OCI-LY3 (cell line): ENCODE results near the gene SENP1.

Experiments
- H2AFZ ChIP-seq: fragments of 200-600, 300-600 bp; shearing (Covaris generic); 2 replicates; pipeline ENCODE4 v1.6.0; 2014; ENCODE audit warnings: antibody characterized with exemption, low read depth, low read length
- H3K27ac ChIP-seq: fragments of 200-600, 300-600 bp; sonication (generic); 2 replicates; pipeline ENCODE4 v1.5.1; 2014; ENCODE audit warnings: mild to moderate bottlenecking, low read length, moderate library complexity, mixed read lengths
- H3K27me3 ChIP-seq: fragments of 200-600, 300-600 bp; sonication (generic); 2 replicates; pipeline ENCODE4 v1.6.1; 2014; ENCODE audit warnings: low read depth, low read length, mixed read lengths
- H3K36me3 ChIP-seq: fragments of 200-600, 300-600 bp; sonication (generic); replicated peaks from 2 replicates; pipeline ENCODE3; 2014; ENCODE audit warnings: low read depth, low read length, mixed read lengths
- H3K4me1 ChIP-seq: fragments of 300-600, 200-600 bp; sonication (generic); 2 replicates; pipeline ENCODE4 v1.6.1; 2014; ENCODE audit warnings: low read length, mixed read lengths
- H3K4me2 ChIP-seq: fragments of 200-600, 300-600 bp; sonication (generic); 2 replicates; pipeline ENCODE4 v1.6.1; 2014; ENCODE audit warnings: low read length, mixed read lengths
- H3K4me3 ChIP-seq: fragments of 300-600, 200-600 bp; sonication (generic); 2 replicates; pipeline ENCODE4 v1.5.1; 2014; ENCODE audit warnings: antibody characterized with exemption, mild to moderate bottlenecking, low read length, moderate library complexity
- H3K79me2 ChIP-seq: fragments of 300-600, 200-600 bp; shearing (Covaris generic); 2 replicates; pipeline ENCODE4 v1.6.1; 2014; ENCODE audit warnings: mild to moderate bottlenecking, low read length, mixed read lengths
- H3K9ac ChIP-seq: fragments of 300-600, 200-600 bp; shearing (Covaris generic); 2 replicates; pipeline ENCODE4 v1.6.0; 2014; ENCODE audit warnings: mild to moderate bottlenecking, low read length, moderate library complexity
- H3K9me3 ChIP-seq: fragments of 200-600, 300-600 bp; shearing (Covaris generic); 2 replicates; pipeline ENCODE4 v1.6.1; 2014; ENCODE audit warnings: low read length, mixed read lengths; ENCODE audit not compliant: insufficient read depth
- H4K20me1 ChIP-seq: fragments of 200-600, 300-600 bp; sonication (generic); 2 replicates; pipeline ENCODE4 v1.6.1; 2016; ENCODE audit warnings: low read length, mixed read lengths; ENCODE audit not compliant: insufficient read depth
- EZH2phosphoT487 ChIP-seq: fragments of 200-600 bp; shearing (Covaris generic); IDR thresholded peaks from 2 replicates; pipeline ENCODE4 v1.6.1; 2018; ENCODE audit warnings: antibody characterized with exemption, mixed run types, low read depth
- TF ChIP-seq, protein P1 (sequence below): fragments of 200-600, 300-600 bp; sonication (generic); IDR thresholded peaks from 2 replicates; pipeline ENCODE4 v1.5.1; 2014; ENCODE audit warnings: antibody characterized with exemption, low read length, low read depth

SENP1 gene

DNA sequence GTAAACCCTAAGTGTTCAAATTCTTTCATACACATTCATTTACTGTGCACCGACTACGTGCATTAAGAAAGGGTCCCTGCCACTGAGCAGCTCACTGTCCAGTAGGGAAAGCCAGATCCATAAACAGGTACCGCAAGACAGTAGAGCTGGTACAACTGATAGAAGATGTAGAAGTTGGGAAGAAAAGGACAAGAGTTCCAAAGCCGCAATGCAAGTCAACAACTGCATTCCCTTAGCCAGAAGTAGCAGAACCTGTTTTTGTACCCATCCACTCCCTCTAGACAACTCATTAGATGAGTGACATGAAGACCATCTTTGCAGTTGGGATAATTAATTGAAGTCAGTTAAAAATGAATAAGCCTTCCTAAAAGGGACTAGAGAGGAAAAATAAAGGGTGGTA is 1.3 kb downstream of the SENP1 start:
- H2AFZ ChIP-seq: no peak overlapping the region
- no peak for TF ChIP-seq EZH2phosphoT487
- TF ChIP-seq, protein P1, sequence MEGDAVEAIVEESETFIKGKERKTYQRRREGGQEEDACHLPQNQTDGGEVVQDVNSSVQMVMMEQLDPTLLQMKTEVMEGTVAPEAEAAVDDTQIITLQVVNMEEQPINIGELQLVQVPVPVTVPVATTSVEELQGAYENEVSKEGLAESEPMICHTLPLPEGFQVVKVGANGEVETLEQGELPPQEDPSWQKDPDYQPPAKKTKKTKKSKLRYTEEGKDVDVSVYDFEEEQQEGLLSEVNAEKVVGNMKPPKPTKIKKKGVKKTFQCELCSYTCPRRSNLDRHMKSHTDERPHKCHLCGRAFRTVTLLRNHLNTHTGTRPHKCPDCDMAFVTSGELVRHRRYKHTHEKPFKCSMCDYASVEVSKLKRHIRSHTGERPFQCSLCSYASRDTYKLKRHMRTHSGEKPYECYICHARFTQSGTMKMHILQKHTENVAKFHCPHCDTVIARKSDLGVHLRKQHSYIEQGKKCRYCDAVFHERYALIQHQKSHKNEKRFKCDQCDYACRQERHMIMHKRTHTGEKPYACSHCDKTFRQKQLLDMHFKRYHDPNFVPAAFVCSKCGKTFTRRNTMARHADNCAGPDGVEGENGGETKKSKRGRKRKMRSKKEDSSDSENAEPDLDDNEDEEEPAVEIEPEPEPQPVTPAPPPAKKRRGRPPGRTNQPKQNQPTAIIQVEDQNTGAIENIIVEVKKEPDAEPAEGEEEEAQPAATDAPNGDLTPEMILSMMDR: no peak
- peak overlapping the region; percentile 97 for H3K9ac ChIP-seq
- peak overlapping the region; percentile 94 for H3K4me2 ChIP-seq
- no peaks in the 10 kb centered on the region for H3K9me3 ChIP-seq
- H3K36me3 ChIP-seq: peaks cover 3% of the 10 kb centered on the region
- H3K27ac ChIP-seq: peak overlapping the region; percentile 96; the same call in 1 of the 2 replicates
- no peaks in the 10 kb centered on the region for H3K27me3 ChIP-seq
- H3K79me2 ChIP-seq: peaks cover 71% of the 10 kb centered on the region
- peak overlapping the region; percentile 82 for H3K4me3 ChIP-seq
- H4K20me1 ChIP-seq: no peaks in the 10 kb centered on the region
- H3K4me1 ChIP-seq: peaks cover 23% of the 10 kb centered on the region

DNA sequence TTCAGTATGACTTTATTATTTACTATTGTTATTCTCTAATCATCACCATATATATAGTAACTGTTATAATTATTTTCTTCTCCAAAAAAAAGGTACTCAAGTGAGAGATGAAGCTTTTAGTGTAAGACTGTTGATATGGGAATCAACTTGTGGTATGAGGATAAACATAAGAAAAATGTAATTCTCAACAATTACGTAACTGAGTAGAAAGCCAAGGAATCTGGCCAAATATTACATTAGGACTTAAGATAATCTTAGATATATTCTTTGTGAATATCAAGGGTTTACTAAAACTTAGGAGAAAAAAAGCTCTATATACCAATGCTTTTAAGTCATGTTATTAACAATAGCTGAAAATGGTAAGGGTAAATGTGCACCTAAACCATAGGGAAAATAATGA is 13.3 kb downstream of the SENP1 start:
- Histone ChIP-seq H3K4me1 (no peaks in the 10 kb centered on the region), H3K4me2 (no peak overlapping the region), H3K9me3 (no peaks in the 10 kb centered on the region), H3K36me3 (peaks cover 30% of the 10 kb centered on the region), H3K4me3 (no peak overlapping the region), H4K20me1 (no peaks in the 10 kb centered on the region), H2AFZ (no peak overlapping the region), H3K79me2 (no peaks in the 10 kb centered on the region; the same call in 1 of the 2 replicates), H3K27ac (no peak overlapping the region), H3K9ac (no peak overlapping the region), H3K27me3 (no peaks in the 10 kb centered on the region)
- TF ChIP-seq EZH2phosphoT487: no peak

DNA sequence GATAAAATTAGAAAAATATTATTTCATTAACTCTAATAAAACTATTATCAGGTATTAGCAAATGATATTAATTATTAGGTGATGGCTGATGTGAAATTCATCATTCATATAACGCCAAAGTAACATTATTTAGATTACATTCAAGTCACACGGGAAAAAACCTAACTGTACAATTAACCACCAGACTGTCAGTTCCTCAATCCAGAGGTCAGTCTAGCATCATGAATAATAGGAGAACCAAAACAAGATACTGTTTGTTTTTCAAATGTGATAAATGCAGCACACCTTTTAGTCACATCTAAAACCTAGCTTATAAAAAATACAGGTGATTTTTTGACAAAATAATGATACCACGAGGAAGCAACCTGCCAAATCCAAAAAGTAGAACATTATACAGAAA is 19.6 kb downstream of the SENP1 start:
- TF ChIP-seq, protein P1: no peak
- TF ChIP-seq EZH2phosphoT487: no peak
- no peak overlapping the region for H3K9ac ChIP-seq
- peaks cover 8% of the 10 kb centered on the region for H3K4me1 ChIP-seq
- H3K79me2 ChIP-seq: no peaks in the 10 kb centered on the region
- H3K27ac ChIP-seq: no peak overlapping the region
- no peaks in the 10 kb centered on the region for H3K27me3 ChIP-seq
- peaks cover 27% of the 10 kb centered on the region for H3K36me3 ChIP-seq
- H3K4me3 ChIP-seq: no peak overlapping the region
- H2AFZ ChIP-seq: no peak overlapping the region
- no peaks in the 10 kb centered on the region for H3K9me3 ChIP-seq
- no peaks in the 10 kb centered on the region for H4K20me1 ChIP-seq
- H3K4me2 ChIP-seq: no peak overlapping the region

DNA sequence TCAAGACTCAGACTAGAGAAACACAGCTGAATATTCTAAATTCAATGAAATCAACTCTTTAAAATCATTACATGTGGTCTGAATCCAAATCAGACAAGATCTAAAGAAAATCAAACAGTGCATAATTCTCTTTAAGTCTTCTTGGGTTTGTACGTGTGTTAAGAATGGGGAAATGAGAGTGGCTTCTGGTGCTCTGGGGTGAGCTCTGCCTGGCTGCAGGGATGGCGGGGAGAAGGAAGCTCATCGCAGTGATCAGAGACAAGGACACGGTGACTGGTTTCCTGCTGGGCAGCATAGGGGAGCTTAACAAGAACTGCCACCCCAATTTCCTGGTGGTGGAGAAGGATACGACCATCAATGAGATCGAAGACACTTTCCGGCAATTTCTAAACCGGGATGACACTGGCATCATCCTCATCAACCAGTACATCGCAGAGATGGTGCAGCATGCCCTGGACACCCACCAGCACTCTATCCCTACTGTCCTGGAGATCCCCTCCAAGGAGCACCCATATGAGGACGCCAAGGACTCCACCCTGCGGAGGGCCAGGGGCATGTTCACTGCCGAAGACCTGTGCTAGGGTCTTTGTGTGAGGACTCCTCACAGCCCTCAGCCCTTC is 20.9 kb downstream of the SENP1 start:
- no peaks in the 10 kb centered on the region for H3K27me3 ChIP-seq

More for the DNA sequence above, 20.9 kb downstream of the SENP1 start:
- Histone ChIP-seq H3K4me3 (no peak overlapping the region), H3K4me2 (no peak overlapping the region), H3K4me1 (peaks cover 8% of the 10 kb centered on the region), H2AFZ (no peak overlapping the region), H3K79me2 (no peaks in the 10 kb centered on the region), H3K9me3 (no peaks in the 10 kb centered on the region), H3K27ac (0 out of 2 replicates have a peak overlapping the region, but pooled peaks have one; percentile 8), H3K36me3 (peaks cover 33% of the 10 kb centered on the region), H3K9ac (no peak overlapping the region), H4K20me1 (no peaks in the 10 kb centered on the region)
- TF ChIP-seq EZH2phosphoT487: no peak
- TF ChIP-seq, protein P1: no peak
